Heart left ventricle (tissue), 16 donors: ENCODE results near the gene CDH7. TPM values are rescaled to one million over a fixed set of nuclear protein-coding genes. Genes with fewer than 3 reads are reported as not detected.
A peak's percentile ranks its signal among the peaks of the same experiment; 100 is the strongest.

ENCODE experiments used
- ATAC-seq, 4 donors: fragments of 200-7000 bp; cut with Tn5 transposase; one replicate each; pipeline ENCODE4 v1.9.1; 2020 to 2022; ENCODE audit warnings: moderate library complexity in 4 of 4, mild to moderate bottlenecking in 3 of 4, moderate number of reproducible peaks in 1 of 4
- DNase-seq, 5 donors: peaks; one replicate each; pipeline ENCODE4 v3.0.0-alpha.2; 2020
- H3K27ac ChIP-seq, 12 donors: fragments of 200-600 bp; sonication (generic) in 4 of 12; one replicate each; pipeline versions ENCODE4 v1.5.0 to v1.8.0; 2016 to 2022; ENCODE audit warnings: mild to moderate bottlenecking in 2 of 12
- H3K27me3 ChIP-seq, 9 donors: fragments of 200-600 bp; sonication (generic) in 2 of 9; one replicate each; pipeline versions ENCODE4 v1.5.1 to v1.8.0; 2016 to 2022; ENCODE audit warnings: mild to moderate bottlenecking in 3 of 9
- H3K36me3 ChIP-seq, 9 donors: fragments of 200-600 bp; sonication (generic) in 2 of 9; one replicate each; pipeline versions ENCODE4 v1.5.0 to v1.8.0; 2018 to 2022; ENCODE audit warnings: mild to moderate bottlenecking in 2 of 9
- H3K4me1 ChIP-seq, 12 donors: fragments of 200-600 bp; sonication (generic) in 4 of 12; one replicate each; pipeline versions ENCODE4 v1.5.0 to v1.8.0; 2016 to 2022; ENCODE audit warnings: mild to moderate bottlenecking in 3 of 12
- H3K4me3 ChIP-seq, 12 donors: fragments of 200-600 bp; sonication (generic) in 4 of 12; one replicate each; pipeline versions ENCODE4 v1.5.0 to v1.8.0; 2017 to 2022; ENCODE audit warnings: mild to moderate bottlenecking in 9 of 12, moderate library complexity in 4 of 12
- H3K9me3 ChIP-seq, 12 donors: fragments of 200-600 bp; sonication (generic) in 4 of 12; one replicate each; pipeline versions ENCODE4 v1.5.0 to v1.8.0; 2016 to 2022; ENCODE audit warnings: mild to moderate bottlenecking in 1 of 12
- POLR2A ChIP-seq, 2 donors: fragments of 450-650 bp; IDR thresholded peaks; one replicate each; pipeline ENCODE4 v1.6.1; 2017; ENCODE audit warnings: antibody characterized with exemption in 2 of 2, mild to moderate bottlenecking in 2 of 2, moderate library complexity in 2 of 2
- WGBS, 4 donors: extraction: QIAGEN DNeasy Blood & Tissue Kit in 2 of 4; methylation state at CpG; one replicate each; pipeline versions ENCODE4 v1.1.5 to v1.1.7; 2013 to 2018; 5-methylcytosine and 5-hydroxymethylcytosine counted together
- intact Hi-C, 10 donors: fragments of 100-400 bp; cut with DNase I; formaldehyde crosslinking; loops; one replicate each; pipeline versions ENCODE4 v1.11.1 to v1.14.2; 2022
- long read RNA-seq, 3 donors: library from polyadenylated mRNA; unstranded; transcript quantifications; one replicate each; pipeline ENCODE4 v2.0.0, GENCODE V29; 2020 to 2021
- polyA plus RNA-seq, 2 donors: library from polyadenylated mRNA; stranded (reverse); fragments of 200-250 nt; gene quantifications; one replicate each; pipeline ENCODE4 v1.2.3, GENCODE V29; 2013
- total RNA-seq, 9 donors: library from RNA; depleted of rRNA in 2 of 9; stranded (reverse); fragments of >200 nt in 2 of 9; fragmentation: NEBNext Ultra II Directional in 3 of 9; extraction: Animal tissue kit (Norgen Biotek cat#: 25700) in 3 of 9; gene quantifications; one replicate each; pipeline versions ENCODE4 v1.1.0 to v1.2.4, GENCODE V29; 2016 to 2023
- TF ChIP-seq, protein P1 (sequence below), 12 donors: fragments of 200-600 bp; sonication (generic) in 4 of 12; IDR thresholded peaks; one replicate each; pipeline versions ENCODE4 v1.5.0 to v1.8.0; 2018 to 2022; ENCODE audit warnings: antibody characterized with exemption in 12 of 12, mild to moderate bottlenecking in 5 of 12
- donor health status: ischemic (EF 13 %, LVEDD 7.1; RV severe dilation, severe dysfunction).
- donor health status: healthy with polysubstance abuse.
- donor health status: DM: no; HTN: yes; CAD: no.
- donor health status: DM: no; HTN: no; CAD: no.
- donor health status: ischemic (EF 25% LVEDD 6.9; RV normal size, moderate dysfunction).
- donor health status: ischemic (EF 25% LVEDD 5.7; RV mildly dilated, moderate dysfunction).
- donor health status: healthy.
- donor health status: DM: yes; HTN: yes; CAD: no.
- donor health status: ischemic (EF 35%, LVEDD 5.7; RV mildly dilated, moderate dysfunction).
- donor health status: nonischemic (EF 11% LVEDD 7.7; RV severe dilation, severe dysfunction).
- donor health status: DM: yes; HTN: yes; CAD: no.
- donor health status: PGD.
- donor health status: ischemic (EF 29% LVEDD 5.4; RV normal size, mild dysfunction).
- donor health status: nonischemic (EF 23%, LVEDD 6.1; RV moderate dilation, normal function).

The CDH7 gene, protein sequence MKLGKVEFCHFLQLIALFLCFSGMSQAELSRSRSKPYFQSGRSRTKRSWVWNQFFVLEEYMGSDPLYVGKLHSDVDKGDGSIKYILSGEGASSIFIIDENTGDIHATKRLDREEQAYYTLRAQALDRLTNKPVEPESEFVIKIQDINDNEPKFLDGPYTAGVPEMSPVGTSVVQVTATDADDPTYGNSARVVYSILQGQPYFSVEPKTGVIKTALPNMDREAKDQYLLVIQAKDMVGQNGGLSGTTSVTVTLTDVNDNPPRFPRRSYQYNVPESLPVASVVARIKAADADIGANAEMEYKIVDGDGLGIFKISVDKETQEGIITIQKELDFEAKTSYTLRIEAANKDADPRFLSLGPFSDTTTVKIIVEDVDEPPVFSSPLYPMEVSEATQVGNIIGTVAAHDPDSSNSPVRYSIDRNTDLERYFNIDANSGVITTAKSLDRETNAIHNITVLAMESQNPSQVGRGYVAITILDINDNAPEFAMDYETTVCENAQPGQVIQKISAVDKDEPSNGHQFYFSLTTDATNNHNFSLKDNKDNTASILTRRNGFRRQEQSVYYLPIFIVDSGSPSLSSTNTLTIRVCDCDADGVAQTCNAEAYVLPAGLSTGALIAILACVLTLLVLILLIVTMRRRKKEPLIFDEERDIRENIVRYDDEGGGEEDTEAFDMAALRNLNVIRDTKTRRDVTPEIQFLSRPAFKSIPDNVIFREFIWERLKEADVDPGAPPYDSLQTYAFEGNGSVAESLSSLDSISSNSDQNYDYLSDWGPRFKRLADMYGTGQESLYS
- total RNA-seq (under 1 TPM in 1 of 9 donors, not detected in 8; 0.04 TPM), polyA plus RNA-seq (not detected)
- long read RNA-seq, donor 1 = 0 reads
- long read RNA-seq, donor 2 = 0 reads
- long read RNA-seq, donor 3 = 0 reads

DNA sequence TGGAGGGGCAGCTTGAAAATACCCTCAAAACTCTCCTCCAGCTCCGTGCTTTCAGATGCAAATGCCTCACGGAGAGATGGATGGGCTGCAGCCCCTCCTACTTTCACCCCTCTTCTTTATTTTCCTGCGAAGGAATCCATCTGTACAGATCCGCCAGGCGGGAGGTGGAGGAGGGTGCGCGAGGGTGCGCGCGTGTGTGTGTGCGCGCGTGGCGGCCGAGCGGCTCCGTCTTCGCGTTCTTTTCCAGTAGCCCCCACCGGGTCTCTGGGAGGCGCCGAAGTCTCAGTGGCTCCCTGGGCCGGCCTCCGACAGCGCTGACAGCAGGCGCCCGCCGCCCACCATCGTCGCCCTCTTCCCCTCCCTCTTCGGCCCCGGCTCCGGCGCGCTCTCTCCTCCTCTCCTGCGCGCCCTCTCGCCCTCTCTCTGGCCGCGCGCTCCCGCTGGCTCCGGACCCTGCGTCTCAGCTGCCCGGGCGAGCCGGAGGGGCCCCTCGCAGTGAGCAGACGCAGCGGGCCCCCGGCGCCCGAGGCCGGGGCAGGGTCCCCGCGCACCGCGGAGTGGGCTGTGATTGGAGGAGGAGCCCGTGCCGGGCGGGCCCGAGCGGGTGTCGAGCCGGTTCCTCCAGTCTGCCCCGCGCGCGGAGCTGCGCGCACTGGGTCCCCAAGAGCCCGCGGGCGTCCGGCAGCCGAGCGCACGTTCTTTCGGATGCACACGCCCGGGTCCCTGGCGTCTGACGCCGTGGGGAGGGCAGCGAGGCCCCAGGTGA lies at the start of gene CDH7:
Gene CDH7, plus strand, starts transcription at position 624 of the 766 bp plus-strand sequence. CDS start 11,831 bp downstream, outside the sequence.
- Histone ChIP-seq H3K27me3 (peaks cover 6 to 32% (median 23%) of the 10 kb centered on the region in 9 donors), H3K4me1 (peaks cover 0 to 10% (median 0%) of the 10 kb centered on the region in 12 donors), H3K27ac (no peak within 1 kb of the TSS), H3K4me3 (peak within 1 kb of the TSS; percentile 17 to 66 (median 46)), H3K36me3 (no peaks in the 10 kb centered on the region), H3K9me3 (no peaks in the 10 kb centered on the region)
- ATAC-seq (peak in 2 of 4 donors; percentile 10 to 36), DNase-seq (no peak)
- TF ChIP-seq, protein P1, sequence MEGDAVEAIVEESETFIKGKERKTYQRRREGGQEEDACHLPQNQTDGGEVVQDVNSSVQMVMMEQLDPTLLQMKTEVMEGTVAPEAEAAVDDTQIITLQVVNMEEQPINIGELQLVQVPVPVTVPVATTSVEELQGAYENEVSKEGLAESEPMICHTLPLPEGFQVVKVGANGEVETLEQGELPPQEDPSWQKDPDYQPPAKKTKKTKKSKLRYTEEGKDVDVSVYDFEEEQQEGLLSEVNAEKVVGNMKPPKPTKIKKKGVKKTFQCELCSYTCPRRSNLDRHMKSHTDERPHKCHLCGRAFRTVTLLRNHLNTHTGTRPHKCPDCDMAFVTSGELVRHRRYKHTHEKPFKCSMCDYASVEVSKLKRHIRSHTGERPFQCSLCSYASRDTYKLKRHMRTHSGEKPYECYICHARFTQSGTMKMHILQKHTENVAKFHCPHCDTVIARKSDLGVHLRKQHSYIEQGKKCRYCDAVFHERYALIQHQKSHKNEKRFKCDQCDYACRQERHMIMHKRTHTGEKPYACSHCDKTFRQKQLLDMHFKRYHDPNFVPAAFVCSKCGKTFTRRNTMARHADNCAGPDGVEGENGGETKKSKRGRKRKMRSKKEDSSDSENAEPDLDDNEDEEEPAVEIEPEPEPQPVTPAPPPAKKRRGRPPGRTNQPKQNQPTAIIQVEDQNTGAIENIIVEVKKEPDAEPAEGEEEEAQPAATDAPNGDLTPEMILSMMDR (IDR thresholded peaks at IDR 0.05) = no peak
- TF ChIP-seq POLR2A (IDR thresholded peaks at IDR 0.05) = no peak
- WGBS, 4 donors = 0 to 1% (median 1%) methylated on average over 43 to 85 of the region's 85 CpGs
- intact Hi-C loops = no loop called here

DNA sequence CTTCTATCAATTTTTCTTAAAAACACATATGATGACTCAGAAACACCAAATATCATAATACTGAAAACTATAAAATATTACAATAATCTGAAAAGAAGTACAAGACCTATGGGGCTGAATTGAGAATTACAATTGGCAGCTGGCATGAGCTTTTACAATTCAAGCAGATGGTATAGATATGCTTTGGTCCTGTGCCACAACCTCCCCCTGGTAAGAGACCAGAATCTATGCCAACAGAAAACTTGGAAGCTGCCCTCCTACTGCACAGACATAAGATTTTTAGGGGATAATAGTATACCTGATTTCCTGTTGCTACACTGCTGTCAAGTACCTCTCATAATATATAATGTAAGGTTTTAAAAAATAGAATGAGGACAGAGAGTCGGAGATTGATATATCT lies 46.8 kb upstream of the CDH7 start:
- Histone ChIP-seq H3K4me1 (no peaks in the 10 kb centered on the region), H3K27me3 (no peaks in the 10 kb centered on the region), H3K36me3 (no peaks in the 10 kb centered on the region), H3K27ac (no peak overlapping the region), H3K9me3 (peaks cover 0 to 8% (median 0%) of the 10 kb centered on the region in 12 donors), H3K4me3 (no peak overlapping the region)
- TF ChIP-seq POLR2A (IDR thresholded peaks at IDR 0.05) = no peak
- TF ChIP-seq, protein P1 (IDR thresholded peaks at IDR 0.05) = no peak
- WGBS, 4 donors = 67 to 78% (median 72%) methylated on average over 1 of the region's 1 CpG
- ATAC-seq (no peak), DNase-seq (no peak)
- intact Hi-C loops = no loop called here

DNA sequence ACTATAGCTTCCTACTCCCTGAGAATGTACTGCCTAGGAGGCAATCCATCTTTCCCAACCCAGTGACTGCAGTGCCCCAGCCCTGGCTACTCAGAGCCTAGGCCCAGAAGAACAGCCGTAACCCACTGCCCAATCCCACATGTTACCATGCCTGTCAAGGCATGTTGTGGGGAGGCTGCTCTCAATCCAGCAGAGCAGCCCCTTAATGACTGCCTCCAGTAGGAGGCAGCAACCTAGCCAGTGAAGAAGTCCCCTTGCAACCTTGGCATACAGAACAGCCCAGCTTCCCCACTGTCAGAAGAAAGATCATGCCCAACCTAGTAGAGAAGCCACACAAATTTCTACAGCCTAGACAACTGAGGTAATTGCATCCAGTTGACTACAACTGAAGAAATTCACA lies 44.2 kb upstream of the CDH7 start:
- no peak for ATAC-seq
- no peaks in the 10 kb centered on the region for H3K27me3 ChIP-seq
- DNase-seq = no peak
- no peaks in the 10 kb centered on the region for H3K4me1 ChIP-seq
- WGBS, 4 donors = 41 to 100% (median 97%) methylated on average over 1 of the region's 1 CpG
- H3K9me3 ChIP-seq = peaks cover 0 to 8% (median 0%) of the 10 kb centered on the region in 12 donors
- H3K4me3 ChIP-seq = no peak overlapping the region
- TF ChIP-seq, protein P1 (IDR thresholded peaks at IDR 0.05) = no peak
- TF ChIP-seq POLR2A (IDR thresholded peaks at IDR 0.05) = no peak
- intact Hi-C loops = no loop called here
- no peaks in the 10 kb centered on the region for H3K36me3 ChIP-seq
- no peak overlapping the region for H3K27ac ChIP-seq
